Stimulated activated CD4-positive, alpha-beta T cell treated with anti-CD3 and anti-CD28 coated beads, Interleukin-1b, Interleukin-23, amount 100 ng/mL, for 4 hours (primary cell): ENCODE data around the gene OST4.

Experiments used
- DNase-seq, 2 donors: peaks; one replicate each; pipeline ENCODE4 v3.0.0-alpha.2; 2020; ENCODE audit warnings: low read depth in 2 of 2

Gene OST4

DNA sequence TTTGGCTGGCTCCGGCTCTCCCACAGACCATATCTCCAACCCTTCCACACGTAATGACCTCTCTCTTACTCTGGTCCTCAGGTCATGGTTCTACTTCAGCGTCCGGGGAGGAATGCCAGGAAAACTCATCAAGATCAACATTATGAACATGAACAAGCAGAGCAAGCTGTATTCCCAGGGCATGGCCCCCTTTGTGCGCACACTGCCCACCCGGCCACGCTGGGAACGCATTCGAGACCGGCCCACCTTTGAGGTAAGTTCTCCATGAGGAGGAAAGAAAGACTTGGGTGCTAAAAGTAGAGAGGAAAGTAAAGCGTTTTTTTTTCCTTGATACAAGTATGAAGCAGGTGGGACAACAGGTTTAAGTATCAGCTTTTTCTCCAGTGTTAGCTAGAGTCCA, 18.1 kb downstream of the OST4 start:
- DNase-seq: no peak

DNA sequence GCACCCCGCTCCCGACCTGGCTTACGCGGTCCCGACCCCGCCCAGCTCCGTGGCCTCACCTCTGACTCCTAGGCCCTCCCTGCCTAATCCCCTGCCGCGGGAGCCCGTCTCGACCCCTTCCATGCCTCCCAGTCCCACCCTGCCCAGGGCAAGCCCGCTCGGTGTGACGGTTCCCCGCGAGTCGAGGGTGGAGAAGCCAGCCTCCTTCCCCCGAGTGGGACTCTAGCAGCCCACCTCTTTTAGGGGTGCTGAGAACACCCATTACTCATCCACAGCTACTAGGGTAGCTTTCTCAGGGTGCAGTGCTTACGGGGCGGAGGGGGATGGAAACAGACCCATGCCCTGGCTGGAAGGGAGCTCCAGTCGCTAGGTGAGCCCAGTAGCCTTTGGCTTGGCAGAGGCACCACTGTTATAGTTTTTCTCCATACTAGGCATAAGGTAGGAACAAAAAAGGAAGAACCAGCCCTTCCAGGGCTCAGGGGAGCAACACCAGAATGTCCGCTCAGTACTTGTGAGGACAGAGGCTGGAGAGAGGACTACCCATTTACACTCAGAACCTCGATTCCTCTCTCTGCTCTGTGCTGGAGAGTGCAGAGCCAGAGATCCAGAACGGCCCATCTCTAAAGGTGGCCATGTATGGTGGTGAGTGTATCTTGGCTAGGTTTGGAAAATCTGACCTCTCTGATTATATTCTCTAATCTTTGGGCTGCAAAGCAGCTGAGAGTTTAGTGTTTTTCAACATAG, 19.4 kb downstream of the OST4 start:
- DNase-seq: no peak

DNA sequence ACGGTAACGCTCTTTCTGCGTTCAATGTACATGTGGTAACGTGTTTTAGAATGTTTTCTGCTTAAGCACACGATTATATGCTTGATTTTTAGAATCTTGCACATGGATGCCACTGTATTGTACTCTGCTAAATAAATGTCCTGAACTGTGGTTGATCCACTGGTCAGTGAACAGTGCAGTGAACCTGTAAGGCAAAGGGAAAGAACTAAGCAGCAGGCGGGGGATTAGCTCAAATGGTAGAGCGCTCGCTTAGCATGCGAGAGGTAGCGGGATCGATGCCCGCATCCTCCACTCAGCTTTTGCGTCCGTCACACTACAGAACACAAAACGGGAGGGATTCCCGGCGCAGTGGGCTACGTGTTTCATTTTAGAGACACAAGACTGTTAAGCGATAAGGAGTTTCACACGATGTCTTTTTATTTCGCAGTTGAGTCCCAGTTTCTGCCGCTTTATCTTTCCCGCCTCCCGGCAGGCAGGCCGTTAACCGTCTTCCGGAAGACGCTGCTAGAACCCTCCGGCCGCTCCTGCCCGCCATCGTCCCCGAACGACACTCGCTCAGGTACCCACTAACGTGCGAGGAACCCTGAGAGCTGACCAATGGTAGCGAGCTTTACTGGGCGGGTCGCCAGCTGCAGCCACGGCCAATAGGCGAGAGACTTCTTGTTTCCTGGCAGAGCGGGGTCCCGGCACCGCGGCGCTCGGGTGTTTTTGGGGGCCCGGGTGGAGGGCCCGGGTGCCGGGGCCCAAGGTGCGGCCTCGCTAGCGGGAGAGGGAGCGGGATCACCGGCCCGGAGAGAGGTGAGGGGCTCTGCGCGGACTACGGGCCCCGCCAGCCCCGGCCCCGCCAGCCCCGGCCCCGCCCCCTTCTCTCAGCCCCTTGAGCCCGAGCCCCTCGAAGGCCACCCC, 20.2 kb downstream of the OST4 start, which contains the start of gene AGBL5:
Gene AGBL5, plus strand, starts transcription at position 673 of the 906 bp plus-strand sequence. CDS start 1,291 bp downstream, outside the sequence.
- DNase-seq: peak; percentile 90 to 93

DNA sequence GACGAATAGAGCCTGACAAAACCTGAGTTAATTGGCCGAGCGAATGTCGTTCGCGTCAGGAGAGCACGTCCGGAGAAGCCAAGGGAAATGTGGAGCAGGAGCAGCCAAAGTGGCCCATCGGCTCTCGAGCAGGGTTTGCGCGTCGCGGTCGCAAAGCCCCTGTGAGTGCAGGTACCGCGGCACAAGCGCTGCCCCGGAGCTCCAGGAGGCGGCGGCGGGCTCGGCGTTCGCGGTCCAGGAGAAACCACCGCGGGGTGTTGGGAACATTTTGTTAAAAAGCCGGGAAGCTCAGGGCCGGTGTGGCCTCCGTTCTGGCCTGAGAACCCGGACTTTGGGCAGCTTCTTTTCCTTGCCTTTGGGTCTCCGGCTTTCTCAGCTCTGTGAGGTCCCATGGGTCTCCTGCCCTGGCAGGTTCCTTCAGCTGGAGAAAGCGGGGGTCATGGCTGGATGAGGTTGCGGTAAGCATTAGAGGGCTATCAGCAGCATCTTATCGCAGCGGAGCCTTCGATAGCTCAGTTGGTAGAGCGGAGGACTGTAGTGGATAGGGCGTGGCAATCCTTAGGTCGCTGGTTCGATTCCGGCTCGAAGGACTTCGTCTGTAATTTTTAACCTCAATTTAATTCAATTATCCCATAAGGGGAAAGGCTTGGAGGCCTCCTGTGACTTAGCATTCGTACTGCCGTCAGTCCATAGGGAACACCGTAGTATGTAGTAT, 21.0 kb downstream of the OST4 start:
- peak; percentile 82 to 95 for DNase-seq

DNA sequence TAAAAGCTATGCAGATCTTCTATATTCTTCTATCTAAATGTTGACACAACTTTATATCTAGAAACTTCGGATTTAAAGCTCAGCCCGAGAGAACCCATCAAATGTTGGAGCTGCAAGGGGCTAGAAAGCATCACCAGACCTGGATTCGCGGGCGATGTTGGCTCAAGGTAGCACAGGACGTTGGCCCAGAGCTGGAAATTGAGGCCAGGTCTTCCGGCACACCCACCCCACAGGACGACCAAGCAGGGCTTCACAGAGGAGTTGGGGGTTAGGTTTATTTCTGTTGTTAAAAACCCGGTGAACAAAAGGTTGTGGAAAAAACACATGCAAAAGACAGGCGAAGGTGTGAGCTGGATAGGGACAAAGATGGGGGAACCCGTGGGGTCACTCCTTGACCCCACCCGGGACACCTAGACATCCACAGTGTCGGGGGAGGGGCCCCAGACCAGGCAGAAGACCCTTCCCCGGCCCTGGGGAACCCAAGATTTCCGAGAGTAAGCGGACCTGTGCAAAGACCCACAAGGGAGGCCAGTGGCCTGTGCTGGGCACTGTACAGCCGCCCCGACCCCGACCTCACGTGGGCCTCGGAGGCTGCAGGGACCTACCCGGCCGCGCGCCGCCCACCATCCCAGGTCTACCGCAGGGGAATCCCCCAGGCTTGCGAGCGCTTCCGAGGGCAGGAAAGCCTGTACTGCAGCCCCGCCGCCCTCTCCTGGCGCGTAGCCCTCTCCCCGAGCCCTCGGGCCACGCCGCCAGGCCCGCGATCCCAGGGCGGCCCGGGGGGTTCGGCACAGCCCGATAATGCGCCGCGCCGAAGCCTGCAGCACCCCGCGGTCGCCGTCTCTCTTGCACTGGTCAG, 21.8 kb downstream of the OST4 start:
- peak; percentile 55 to 65 for DNase-seq

DNA sequence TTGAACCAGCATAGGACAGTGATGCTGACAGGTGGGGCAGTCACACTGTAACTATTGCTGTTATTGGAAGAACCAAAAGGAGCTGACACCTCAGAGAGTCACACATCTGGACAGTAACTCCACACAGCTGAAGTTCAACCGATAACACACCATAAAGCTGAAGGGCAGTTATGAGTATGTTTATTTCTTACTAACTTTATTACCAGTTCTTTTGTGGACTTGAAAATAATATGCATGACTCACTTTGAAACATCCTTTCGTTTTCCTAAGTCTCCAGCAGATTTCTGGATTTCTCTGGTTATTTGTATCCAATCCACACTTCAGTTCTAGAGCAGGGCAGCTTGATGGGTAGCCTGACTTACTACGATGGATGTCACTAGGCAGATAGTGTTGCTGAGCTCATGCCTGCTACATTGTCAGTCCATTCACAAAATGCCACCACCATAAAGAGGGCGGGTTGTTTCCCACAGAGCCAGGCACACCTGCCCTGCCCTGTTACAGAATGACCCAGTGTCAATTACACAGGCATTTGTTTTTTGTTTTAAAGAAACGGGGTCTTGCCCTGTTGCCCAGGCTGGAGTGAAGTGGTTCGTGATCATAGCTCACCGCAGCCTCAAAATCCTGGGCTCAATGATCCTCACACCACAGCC, 28.3 kb downstream of the OST4 start:
- no peak for DNase-seq

DNA sequence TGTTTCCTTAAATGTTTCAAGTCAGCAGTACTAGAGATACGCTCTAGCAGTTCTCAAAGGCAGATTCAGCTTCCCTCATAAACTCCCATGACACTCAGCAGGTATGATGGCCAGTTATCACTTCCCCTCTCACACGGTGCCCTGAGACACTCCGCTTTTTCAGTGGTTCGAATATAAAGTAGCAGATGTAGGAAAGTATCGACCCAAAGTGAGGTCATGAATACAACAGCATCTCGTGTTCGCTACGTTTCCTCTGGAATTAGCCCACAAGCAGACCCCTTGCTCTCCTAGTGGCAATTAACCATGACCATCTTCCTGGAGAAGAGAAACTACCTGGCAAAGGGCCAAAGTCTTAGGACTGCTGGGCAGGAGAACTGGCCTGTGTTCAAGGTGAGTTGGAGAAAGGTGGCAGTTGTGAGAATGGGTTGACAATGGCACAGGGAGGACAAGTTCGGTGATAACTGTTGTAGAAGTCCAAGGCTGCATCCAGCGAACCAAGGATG, 29.2 kb downstream of the OST4 start:
- DNase-seq: no peak

DNA sequence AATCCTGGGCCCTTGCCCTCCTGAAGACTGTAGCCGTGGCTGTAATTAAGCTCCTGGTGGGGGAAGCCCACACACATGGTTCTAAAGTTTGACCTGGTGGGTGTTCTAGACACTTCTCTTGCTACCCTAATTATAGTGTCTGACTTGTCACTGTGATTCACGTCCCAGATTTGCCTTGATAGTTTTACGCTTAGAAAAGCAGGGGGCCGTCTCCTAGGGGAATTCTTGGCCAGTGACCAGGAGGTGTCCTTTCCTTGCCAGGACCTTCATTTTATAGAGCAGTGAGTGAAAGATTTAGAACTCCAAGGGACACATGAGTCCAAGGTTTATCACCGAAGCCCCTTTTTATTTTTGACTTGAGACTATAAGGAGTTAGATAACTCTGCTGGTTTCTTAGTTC, 29.7 kb downstream of the OST4 start:
- no peak for DNase-seq

DNA sequence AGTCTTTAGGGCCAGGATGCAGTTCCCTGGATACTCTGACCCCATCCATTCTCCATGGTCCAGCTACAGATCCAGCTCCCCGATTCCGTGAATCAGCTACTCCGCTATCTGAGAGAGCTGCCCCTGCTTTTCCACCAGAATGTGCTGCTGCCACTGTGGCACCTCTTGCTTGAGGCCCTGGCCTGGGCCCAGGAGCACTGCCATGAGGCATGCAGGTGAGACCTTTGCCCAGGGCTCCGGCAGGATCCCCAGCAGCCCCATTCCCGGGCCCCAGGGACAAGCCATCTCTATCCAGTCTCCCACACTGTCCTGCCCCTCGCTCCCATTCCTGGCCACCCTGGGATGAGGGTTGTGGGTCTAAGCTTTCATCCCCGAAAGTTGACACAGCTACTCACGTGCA, 31.2 kb downstream of the OST4 start:
- no peak for DNase-seq

DNA sequence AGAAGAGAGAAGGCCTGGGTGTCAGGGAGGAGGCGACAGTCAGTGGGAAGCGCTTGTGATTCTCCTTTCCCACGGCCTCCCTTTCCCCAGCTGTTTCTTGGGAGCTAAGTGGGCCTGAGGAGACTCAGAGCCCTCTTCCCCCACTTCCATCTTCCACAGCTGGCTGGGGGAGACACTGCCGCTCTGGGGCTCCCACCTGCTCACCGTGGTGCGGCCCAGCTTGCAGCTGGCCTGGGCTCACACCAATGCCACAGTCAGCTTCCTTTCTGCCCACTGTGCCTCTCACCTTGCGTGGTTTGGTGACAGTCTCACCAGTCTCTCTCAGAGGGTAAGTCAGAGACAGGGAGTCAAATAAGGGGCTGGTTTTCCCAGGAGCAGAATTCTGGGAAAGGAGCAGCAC, 31.6 kb downstream of the OST4 start:
- DNase-seq: no peak

DNA sequence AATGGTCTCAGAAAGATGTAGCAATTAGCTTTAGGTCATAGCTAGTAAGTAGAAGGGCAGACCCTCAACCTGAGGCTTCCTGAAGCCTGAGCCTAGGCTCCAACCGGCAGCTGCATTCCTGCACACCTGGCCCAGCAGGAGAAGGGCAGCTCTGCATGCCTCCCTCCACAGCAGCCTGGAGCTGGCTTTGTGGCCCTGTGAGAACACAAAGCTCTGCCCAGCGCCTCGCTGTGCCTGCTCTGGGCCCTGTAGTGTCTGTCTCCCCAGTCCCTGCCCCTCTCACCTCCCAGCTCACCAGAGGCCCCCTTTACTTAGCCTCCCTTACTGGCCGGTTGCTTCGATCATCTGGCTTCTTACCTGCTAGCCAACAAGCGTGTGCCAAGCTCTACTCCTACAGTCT, 32.0 kb downstream of the OST4 start:
- DNase-seq: no peak

DNA sequence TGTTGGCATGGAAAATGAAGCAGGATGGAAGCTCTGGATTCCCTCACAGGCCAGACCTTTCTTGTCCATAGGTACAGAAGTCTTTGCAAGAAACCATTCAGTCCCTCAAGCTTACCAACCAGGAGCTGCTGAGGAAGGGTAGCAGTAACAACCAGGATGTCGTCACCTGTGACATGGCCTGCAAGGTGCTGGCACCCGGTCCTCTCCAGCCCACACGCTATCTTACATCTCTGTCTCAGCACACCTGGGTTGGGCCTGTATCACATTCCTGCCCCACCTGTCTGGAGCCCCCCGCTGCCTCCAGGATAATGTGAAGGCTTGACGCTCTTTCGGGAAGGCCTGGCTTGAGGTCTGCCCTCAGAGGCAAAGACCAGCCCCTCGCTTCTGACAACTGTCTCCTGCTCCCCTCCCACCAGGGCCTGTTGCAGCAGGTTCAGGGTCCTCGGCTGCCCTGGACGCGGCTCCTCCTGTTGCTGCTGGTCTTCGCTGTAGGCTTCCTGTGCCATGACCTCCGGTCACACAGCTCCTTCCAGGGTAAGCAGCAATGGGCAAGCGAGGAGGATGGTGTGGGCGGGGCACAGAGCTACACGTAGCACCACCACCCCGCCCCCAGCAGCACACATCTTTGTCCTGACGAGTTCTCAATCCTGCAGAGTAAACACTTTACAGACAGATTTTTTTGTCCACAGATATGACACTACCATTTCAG, 32.7 kb downstream of the OST4 start:
- no peak for DNase-seq

DNA sequence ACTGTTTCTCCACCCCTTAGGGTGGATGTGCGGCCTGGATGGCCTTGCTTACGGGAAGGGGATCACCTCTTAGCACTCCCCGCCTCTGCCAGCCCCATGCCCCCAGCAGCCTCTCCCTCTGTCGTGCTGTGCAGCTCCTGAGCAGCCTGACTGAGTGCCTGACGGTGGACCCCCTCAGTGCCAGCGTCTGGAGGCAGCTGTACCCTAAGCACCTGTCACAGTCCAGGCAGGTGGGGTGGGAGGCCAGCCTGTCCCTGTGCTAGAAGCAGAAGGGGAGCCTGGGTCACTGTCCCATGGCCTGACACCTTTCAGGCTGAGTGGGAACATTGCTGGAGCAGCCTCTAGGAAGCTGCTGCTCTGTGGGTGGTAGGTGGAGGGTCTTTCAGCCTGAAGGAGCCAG, 33.4 kb downstream of the OST4 start:
- DNase-seq: no peak

DNA sequence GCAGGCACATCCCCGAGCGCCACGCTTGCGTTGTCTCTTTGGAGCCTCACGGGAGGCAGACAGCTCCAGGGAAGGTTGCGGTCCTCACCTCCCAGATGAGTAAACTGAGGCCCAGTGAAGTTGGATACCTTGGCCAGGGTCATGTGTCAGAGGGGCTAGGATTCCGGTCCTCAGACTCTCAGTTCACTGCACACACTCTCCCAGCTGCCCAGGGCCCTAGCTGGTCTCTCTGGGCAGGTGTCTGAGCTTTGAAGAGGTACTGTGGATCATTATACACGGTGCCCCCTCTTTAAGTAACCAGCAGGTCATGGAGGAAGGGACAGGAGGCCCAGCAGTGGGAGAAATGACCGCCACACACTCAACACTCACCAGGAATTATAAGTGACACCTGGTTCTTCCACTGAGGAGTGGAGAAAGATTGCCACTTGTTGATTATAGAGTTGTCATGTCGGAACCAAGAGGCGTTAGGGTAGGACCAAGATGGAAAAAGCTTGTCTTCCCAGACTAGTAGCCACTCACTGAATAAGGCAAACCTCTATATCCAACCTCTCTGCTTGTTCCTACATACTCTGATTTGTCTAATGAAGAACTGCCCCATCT, 38.1 kb downstream of the OST4 start:
- no peak for DNase-seq

DNA sequence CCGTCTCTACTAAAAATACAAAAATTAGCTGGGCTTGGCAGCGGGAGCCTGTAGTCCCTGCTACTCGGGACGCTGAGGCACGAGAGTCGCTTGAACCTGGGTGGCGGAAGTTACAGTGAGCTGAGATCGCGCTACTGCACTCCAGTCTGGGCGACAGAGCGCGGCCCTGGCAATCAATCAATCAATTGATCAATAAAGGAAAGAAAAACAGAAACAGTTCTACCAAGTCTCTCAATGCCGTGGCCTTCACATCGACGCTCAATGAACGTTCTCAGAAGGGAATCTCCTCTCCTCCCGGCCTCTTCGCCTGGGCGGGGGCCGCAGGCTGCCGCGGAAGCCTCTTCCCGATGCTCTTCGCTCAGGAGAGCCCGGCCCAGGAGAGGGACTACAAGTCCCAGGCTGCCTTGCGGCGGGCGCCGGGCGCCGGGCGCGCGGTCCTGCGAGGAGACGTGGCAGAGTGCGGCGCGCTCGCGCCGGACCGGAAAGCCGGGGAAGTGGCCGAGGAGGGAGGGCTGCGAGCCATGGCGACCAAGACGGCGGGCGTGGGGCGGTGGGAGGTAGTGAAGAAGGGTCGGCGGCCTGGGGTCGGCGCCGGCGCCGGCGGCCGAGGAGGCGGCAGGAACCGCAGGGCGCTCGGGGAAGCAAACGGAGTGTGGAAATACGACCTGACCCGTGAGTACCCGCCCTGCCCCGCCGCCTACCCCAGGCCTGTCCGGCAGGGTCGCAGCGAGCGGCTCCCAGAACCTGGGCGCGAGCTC, 38.8 kb downstream of the OST4 start, which contains the start of gene TMEM214:
Gene TMEM214, plus strand, starts transcription at position 471 of the 758 bp plus-strand sequence. Its CDS starts 51 bp downstream, at position 522.
- DNase-seq: peak; percentile 49 to 76

DNA sequence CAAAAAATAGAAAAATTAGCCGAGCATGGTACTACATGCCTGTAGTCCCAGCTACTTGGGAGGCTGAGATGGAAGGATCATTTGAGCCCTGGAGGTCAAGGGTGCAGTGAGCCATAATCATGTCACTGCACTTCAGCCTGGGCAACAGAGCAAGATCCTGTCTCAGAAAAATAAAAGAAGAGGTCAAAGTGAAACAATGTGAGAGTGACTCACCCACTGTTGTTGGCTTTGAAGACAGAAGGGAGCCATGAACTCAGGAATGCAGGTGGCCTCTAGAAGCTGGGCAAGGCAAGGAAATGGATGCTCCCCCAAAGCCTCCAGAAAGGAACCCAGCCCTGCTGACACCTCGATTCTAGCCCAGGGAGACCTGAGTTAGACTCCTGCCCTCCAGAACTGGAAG, 42.4 kb downstream of the OST4 start:
- DNase-seq: no peak

DNA sequence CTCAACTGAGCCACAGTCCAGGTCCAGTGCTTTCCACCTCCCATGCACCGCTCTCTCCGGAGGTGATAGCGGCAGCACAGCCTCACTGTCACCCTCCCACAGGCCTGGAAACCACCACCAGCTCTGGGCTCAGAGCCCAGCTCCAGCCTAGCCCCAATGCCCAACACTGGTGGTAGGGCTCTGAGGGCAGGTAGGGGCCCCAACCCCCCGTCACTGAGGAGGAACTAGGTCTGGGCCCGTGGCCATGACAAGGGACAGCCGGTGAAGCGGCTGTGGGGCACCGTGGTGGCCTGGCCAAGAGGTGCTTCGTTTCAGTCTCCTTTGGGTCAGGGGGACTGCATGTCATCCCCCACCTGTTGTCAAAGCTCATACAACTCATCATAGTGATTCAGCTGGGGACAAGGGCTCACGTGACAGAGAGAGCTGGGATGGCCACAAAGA, 44.2 kb downstream of the OST4 start:
- no peak for DNase-seq
